HepG2 (cell line): ENCODE results near the gene LTB4R2. TPM values are rescaled to one million over a fixed set of nuclear protein-coding genes. Genes with fewer than 3 reads are reported as not detected.
A peak's percentile ranks its signal among the peaks of the same experiment; 100 is the strongest.

Source experiments
- ATAC-seq: fragments of 200-7000 bp; cut with Tn5 transposase; 3 replicates; pipeline ENCODE4 v1.9.1; 2020; ENCODE audit warnings: mild to moderate bottlenecking, moderate library complexity
- BruUV-seq: library from RNA; stranded (reverse); fragments of 400-500 nt; replicated peaks from 2 replicates; lab custom pipeline; 2021; lab: Mats Ljungman, UMichigan
- CTCF ChIA-PET: fragments of 300-600 bp; formaldehyde crosslinking; extraction: SDS; loops from one replicate; lab custom pipeline; 2021; ENCODE audit warnings: low total read pairs, inconsistent platforms, low intra/inter-chr PET ratio; lab: Yijun Ruan, JAX
- POLR2A ChIA-PET: fragments of 350-600 bp; sonication (Branson Sonifier 250); formaldehyde crosslinking; loops from one replicate; lab custom pipeline; 2020; ENCODE audit warnings: antibody characterized with exemption, inconsistent platforms; lab: Yijun Ruan, JAX
- DNase-seq: peaks from one replicate; pipeline ENCODE4 v3.0.0-alpha.2; 2015; ENCODE audit warnings: low spot score
- FAIRE-seq: peaks from 3 replicates; lab custom pipeline; 2011; peaks lifted over from hg19 to GRCh38; lab: Jason Lieb, UNC
- H2AFZ ChIP-seq: one replicate; pipeline ENCODE4 v1.6.1; 2011; ENCODE audit warnings: low read length, inconsistent platforms
- H3K27ac ChIP-seq: fragments of 300-600 bp; 3 replicates; pipeline ENCODE4 v1.8.0; 2011; ENCODE audit warnings: mixed run types, mild to moderate bottlenecking, mixed read lengths, low read length, inconsistent platforms; ENCODE audit not compliant: insufficient read depth; ENCODE audit errors: extremely low read length
- H3K27me3 ChIP-seq, 2 experiments: fragments of 200-600 bp in 1 of 2; 2 replicates in 1 of 2; 3 replicates in 1 of 2; pipeline versions ENCODE4 v1.6.0 to v1.8.0; 2011; ENCODE audit warnings: low read length in 2 of 2, mild to moderate bottlenecking in 2 of 2, moderate library complexity in 2 of 2, inconsistent platforms in 1 of 2; ENCODE audit not compliant: insufficient read depth in 2 of 2, control insufficient read depth in 1 of 2
- H3K36me3 ChIP-seq, 2 experiments: fragments of 200-600 bp in 1 of 2; replicated peaks in 1 of 2; 2 replicates in 1 of 2; 3 replicates in 1 of 2; pipeline versions ENCODE4 v1.5.1 to v1.8.0; 2011; ENCODE audit warnings: low read length in 2 of 2, inconsistent platforms in 1 of 2; ENCODE audit not compliant: insufficient read depth in 2 of 2, control insufficient read depth in 1 of 2
- H3K4me1 ChIP-seq: 2 replicates; pipeline ENCODE4 v1.5.1; 2012; ENCODE audit warnings: low read length, inconsistent platforms; ENCODE audit not compliant: insufficient read depth
- H3K4me2 ChIP-seq: 2 replicates; pipeline ENCODE4 v1.6.0; 2011; ENCODE audit warnings: low read depth, low read length, inconsistent platforms
- H3K4me3 ChIP-seq, 3 experiments: fragments of 200-600 bp in 1 of 3; sonication (generic), shearing (Covaris generic) in 1 of 3; replicated peaks in 1 of 3; 2 replicates each; pipeline ENCODE4 v1.5.1; 2011 to 2016; ENCODE audit warnings: low read length in 3 of 3, inconsistent platforms in 2 of 3, low read depth in 2 of 3, mild to moderate bottlenecking in 2 of 3, control low read depth in 1 of 3, mixed read lengths in 1 of 3; ENCODE audit not compliant: insufficient read depth in 1 of 3
- H3K79me2 ChIP-seq: one replicate; pipeline ENCODE4 v1.6.1; 2011; ENCODE audit warnings: low read length, inconsistent platforms; ENCODE audit not compliant: insufficient read depth
- H3K9ac ChIP-seq: 2 replicates; pipeline ENCODE4 v1.6.0; 2011; ENCODE audit warnings: mild to moderate bottlenecking, low read depth, low read length, inconsistent platforms; ENCODE audit not compliant: insufficient read depth
- H3K9me3 ChIP-seq: 2 replicates; pipeline ENCODE4 v1.5.1; 2012; ENCODE audit warnings: mild to moderate bottlenecking, low read length
- H4K20me1 ChIP-seq: 2 replicates; pipeline ENCODE4 v1.6.0; 2011; ENCODE audit warnings: inconsistent platforms, mild to moderate bottlenecking, low read length, moderate library complexity; ENCODE audit not compliant: insufficient read depth
- CHCHD3 ChIP-seq: sonication (generic); formaldehyde crosslinking; IDR thresholded peaks from 2 replicates; pipeline ENCODE4 v1.8.0; 2022; ENCODE audit warnings: mild to moderate bottlenecking, missing genetic modification reagents, moderate library complexity
- ZNF3 ChIP-seq: IDR thresholded peaks from 2 replicates; pipeline ENCODE4 v1.7.0; 2017; ENCODE audit warnings: inconsistent platforms
- ZNF724P ChIP-seq: sonication (generic); formaldehyde crosslinking; IDR thresholded peaks from 2 replicates; pipeline ENCODE4 v1.8.0; 2022; ENCODE audit warnings: missing genetic modification reagents, borderline replicate concordance
- WGBS: methylation state at CpG from one replicate; pipeline ENCODE4 v1.1.6; 2017; ENCODE audit warnings: low lambda C conversion rate; 5-methylcytosine and 5-hydroxymethylcytosine counted together
- in situ Hi-C: cut with HindIII; loops from 2 replicates; pipeline ENCODE4 v1.10.0; 2017; ENCODE audit warnings: low pct_unique_long_range_greater_than_20kb; ENCODE audit not compliant: extremely low pct_ligation_motif_present
- intact Hi-C: fragments of 100-400 bp; cut with micrococcal nuclease; formaldehyde crosslinking; loops from one replicate; pipeline ENCODE4 v1.10.0; 2022; ENCODE audit not compliant: unreplicated experiment
- polyA plus RNA-seq, 8 experiments: library from polyadenylated mRNA; depleted of rRNA in 3 of 8; stranded (reverse) in 7 of 8; unstranded in 1 of 8; fragments of >200 nt; fragmentation: Illumina TruSeq in 4 of 8; extraction: Trizol in 4 of 8; gene quantifications; 2 replicates each; pipeline versions ENCODE4 v1.2.1 to v1.2.3, GENCODE V29; 2011 to 2016; ENCODE audit warnings: low read depth in 4 of 8, missing spikeins in 1 of 8, mixed read lengths in 1 of 8; ENCODE audit not compliant: insufficient read depth in 1 of 8
- total RNA-seq, 5 experiments: library from RNA; depleted of rRNA; stranded (reverse); fragments of >200 nt; fragmentation: Illumina TruSeq; extraction: Trizol; gene quantifications; 2 replicates each; pipeline ENCODE4 v1.2.3, GENCODE V29; 2016; ENCODE audit warnings: low read depth in 1 of 5
- TF ChIP-seq, protein P1 (sequence below): sonication (generic); formaldehyde crosslinking; IDR thresholded peaks from 2 replicates; pipeline ENCODE4 v1.4.0; 2020; ENCODE audit warnings: missing genetic modification reagents, borderline replicate concordance

Gene LTB4R2
- total and polyA plus RNA-seq, 2 of the 13 experiments (the other 11 are each of a cell fraction or from before 2014, with no cell fraction given): 3.9 to 6.9 TPM

- POLR2A ChIA-PET: interaction anchor here (0.9 to 2.0 kb wide), 4 partner anchors 91 to 106 kb away, joined by 3 to 7 read pairs (median 4); partner anchors contain the start of genes CBLN3 and KHNYN
- Histone ChIP-seq H3K27ac (no peak overlapping the region), H3K4me1 (peaks cover 42% of the 10 kb centered on the region), H3K79me2 (no peaks in the 10 kb centered on the region), H3K9ac (no peak overlapping the region), H4K20me1 (no peaks in the 10 kb centered on the region), H3K4me3 (no peak overlapping the region), H3K9me3 (no peaks in the 10 kb centered on the region), H3K36me3 (no peaks in the 10 kb centered on the region), H3K4me2 (no peak overlapping the region), H3K27me3 (peaks cover 24 to 87% of the 10 kb centered on the region in 2 experiments), H2AFZ (no peak overlapping the region)
- no TSS peak for BruUV-seq
- intact Hi-C loops (no loop called here), in situ Hi-C loops (no loop called here)
- TF ChIP-seq ZNF724P: 0 out of 2 replicates have a peak, but pooled peaks have one; percentile 21
- TF ChIP-seq, protein P1, sequence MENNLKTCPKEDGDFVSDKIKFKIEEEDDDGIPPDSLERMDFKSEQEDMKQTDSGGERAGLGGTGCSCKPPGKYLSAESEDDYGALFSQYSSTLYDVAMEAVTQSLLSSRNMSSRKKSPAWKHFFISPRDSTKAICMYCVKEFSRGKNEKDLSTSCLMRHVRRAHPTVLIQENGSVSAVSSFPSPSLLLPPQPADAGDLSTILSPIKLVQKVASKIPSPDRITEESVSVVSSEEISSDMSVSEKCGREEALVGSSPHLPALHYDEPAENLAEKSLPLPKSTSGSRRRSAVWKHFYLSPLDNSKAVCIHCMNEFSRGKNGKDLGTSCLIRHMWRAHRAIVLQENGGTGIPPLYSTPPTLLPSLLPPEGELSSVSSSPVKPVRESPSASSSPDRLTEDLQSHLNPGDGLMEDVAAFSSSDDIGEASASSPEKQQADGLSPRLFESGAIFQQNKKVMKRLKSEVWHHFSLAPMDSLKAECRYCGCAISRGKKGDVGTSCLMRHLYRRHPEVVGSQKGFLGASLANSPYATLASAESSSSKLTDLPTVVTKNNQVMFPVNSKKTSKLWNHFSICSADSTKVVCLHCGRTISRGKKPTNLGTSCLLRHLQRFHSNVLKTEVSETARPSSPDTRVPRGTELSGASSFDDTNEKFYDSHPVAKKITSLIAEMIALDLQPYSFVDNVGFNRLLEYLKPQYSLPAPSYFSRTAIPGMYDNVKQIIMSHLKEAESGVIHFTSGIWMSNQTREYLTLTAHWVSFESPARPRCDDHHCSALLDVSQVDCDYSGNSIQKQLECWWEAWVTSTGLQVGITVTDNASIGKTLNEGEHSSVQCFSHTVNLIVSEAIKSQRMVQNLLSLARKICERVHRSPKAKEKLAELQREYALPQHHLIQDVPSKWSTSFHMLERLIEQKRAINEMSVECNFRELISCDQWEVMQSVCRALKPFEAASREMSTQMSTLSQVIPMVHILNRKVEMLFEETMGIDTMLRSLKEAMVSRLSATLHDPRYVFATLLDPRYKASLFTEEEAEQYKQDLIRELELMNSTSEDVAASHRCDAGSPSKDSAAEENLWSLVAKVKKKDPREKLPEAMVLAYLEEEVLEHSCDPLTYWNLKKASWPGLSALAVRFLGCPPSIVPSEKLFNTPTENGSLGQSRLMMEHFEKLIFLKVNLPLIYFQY: no peak
- TF ChIP-seq CHCHD3 (CRISPR knock-in tag): 0 out of 2 replicates have a peak, but pooled peaks have one; percentile 53
- peak; percentile 68; the same call in 1 of the 2 replicates for TF ChIP-seq ZNF3 (CRISPR knock-in tag)
- FAIRE-seq (no peak), DNase-seq (no peak), ATAC-seq (no peak)
- 55% methylated on average over 12 of the region's 12 CpGs for WGBS
- CTCF ChIA-PET: interaction anchor here (2.9 to 10.2 kb wide), 3 partner anchors 31 to 98 kb away, joined by 26 to 235 read pairs (median 30); partner anchors contain the start of genes CBLN3, KHNYN and NFATC4
Observed at GRCh38 chr14:24335461-24336171, 25.7 kb downstream of the LTB4R2 start.
